GM10266 (cell line): ENCODE data around the gene CABCOCO1.

Experiments
- DNase-seq: peaks from one replicate; pipeline ENCODE4 v3.0.0; 2012; ENCODE audit errors: extremely low spot score
- TF ChIP-seq, protein P1 (sequence below): IDR thresholded peaks from 2 replicates; pipeline ENCODE4 v1.5.1; 2012; ENCODE audit warnings: mild to moderate bottlenecking, low read depth; ENCODE audit not compliant: control insufficient read depth, insufficient read depth; ENCODE audit errors: missing control alignments

The CABCOCO1 gene

DNA sequence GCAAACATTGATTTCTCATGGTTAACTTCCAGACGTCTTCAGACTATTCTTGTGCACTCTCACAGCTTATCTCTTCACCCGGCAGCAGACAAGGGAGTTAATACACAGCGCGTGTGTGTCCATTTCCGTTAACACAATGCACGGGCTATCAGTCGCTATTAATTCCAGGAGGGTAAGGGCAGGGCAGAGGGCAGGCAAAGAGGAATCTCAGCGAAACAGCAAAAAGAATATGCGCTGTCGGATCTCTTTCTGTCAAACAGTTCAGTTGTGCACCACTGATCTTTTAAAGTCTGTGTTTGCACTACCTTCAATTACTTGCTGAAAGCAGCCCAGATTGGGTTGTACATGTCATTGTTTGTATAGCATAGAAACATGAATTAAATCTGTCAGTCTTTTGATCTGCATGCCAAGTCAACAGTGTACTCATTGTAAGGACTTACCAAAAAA, 41.1 kb upstream of the CABCOCO1 start:
- DNase-seq = no peak

DNA sequence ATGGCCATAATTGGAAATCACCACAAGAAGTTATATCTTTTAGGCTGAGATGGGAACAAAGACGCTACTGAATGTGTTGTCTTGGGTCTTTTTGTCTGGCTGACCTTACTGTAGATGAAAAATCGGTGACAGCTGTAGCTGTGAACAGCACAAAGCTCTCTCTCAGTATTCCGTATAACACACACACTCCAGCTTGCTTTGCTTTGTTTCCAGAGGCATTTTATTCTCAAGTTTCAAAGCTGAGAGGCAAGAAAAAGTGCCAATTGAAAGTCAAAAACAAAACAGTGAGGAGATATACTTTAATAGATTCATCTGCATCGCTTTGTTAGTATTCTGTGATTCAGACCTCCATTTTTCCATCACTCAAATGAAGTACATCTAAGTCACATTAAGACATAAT, 39.6 kb upstream of the CABCOCO1 start:
- DNase-seq = no peak
- TF ChIP-seq, protein P1, sequence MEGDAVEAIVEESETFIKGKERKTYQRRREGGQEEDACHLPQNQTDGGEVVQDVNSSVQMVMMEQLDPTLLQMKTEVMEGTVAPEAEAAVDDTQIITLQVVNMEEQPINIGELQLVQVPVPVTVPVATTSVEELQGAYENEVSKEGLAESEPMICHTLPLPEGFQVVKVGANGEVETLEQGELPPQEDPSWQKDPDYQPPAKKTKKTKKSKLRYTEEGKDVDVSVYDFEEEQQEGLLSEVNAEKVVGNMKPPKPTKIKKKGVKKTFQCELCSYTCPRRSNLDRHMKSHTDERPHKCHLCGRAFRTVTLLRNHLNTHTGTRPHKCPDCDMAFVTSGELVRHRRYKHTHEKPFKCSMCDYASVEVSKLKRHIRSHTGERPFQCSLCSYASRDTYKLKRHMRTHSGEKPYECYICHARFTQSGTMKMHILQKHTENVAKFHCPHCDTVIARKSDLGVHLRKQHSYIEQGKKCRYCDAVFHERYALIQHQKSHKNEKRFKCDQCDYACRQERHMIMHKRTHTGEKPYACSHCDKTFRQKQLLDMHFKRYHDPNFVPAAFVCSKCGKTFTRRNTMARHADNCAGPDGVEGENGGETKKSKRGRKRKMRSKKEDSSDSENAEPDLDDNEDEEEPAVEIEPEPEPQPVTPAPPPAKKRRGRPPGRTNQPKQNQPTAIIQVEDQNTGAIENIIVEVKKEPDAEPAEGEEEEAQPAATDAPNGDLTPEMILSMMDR = no peak

More for the DNA sequence above, 41.1 kb upstream of the CABCOCO1 start:
- TF ChIP-seq, protein P1 = no peak

- no peak for DNase-seq
Measured at GRCh38 chr10:61626209-61626608, 36.5 kb upstream of the CABCOCO1 start.

DNA sequence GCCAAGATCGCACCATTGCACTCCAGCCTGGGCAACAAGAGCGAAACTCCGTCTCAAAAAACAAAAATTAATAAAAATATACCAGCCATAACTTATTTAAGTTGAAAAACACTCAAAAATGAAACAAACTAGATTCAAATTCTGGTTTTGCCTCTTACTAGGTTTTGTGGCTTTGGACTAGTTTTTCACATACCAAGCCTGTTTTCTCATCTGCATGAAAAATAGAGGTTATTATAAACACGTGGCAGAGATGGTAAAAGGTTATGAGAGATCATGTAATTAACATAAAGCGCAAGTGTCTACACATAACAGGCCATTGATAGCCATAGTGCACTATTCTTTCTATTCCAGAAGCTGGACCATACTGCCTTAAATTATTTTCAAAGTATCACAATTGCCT, 35.5 kb upstream of the CABCOCO1 start:
- DNase-seq = no peak
- TF ChIP-seq, protein P1 = no peak

More at GRCh38 chr10:61626209-61626608, 36.5 kb upstream of the CABCOCO1 start:
- TF ChIP-seq, protein P1 = no peak

- no peak for DNase-seq
Measured at GRCh38 chr10:61628151-61628874, 34.4 kb upstream of the CABCOCO1 start.

DNA sequence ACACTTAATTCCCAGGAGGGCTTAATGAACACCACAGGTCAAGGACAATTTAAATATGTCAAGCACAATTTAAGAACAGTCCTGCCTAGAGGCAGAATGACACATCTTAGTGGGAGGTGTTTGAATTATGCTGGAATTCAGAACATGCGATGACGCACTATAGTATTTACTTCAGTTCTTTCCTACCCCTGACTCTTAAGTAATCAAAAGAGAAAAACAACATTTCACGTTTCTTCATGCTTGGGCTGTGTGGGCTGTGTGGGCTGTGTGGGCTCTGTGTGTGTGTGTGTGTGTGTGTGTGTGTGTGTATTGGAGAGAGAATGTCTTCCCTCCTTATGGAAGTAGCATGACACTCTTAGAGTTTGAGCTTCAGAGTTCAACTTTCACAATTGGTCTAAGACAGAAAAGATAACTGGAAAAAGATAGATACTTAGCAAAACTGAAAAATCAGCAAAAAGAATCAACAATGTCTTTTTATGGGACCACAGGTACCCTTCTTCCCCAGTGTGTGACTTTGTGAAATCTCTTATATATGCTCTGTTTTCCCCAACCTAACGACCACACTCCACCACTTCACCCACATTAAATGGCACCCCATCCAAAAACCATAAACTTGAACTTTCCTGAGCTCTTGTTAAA, 33.7 kb upstream of the CABCOCO1 start:
- TF ChIP-seq, protein P1 = no peak
- no peak for DNase-seq

More at GRCh38 chr10:61628151-61628874, 34.4 kb upstream of the CABCOCO1 start:
- TF ChIP-seq, protein P1 = no peak

GRCh38 chr10:61629576-61629975, 33.2 kb upstream of the CABCOCO1 start:
- TF ChIP-seq, protein P1 = no peak
- no peak for DNase-seq
